Stimulated activated naive CD4-positive, alpha-beta T cell (primary cell): ENCODE results near the gene USP54.

Experiments
- DNase-seq, 6 experiments: peaks; one replicate each; lab custom pipeline; 2025; lab: John Stamatoyannopoulos, UW

Gene USP54

GRCh38 chr10:73467206-73467605 lies 123.9 kb downstream of the USP54 start:
- no peak for DNase-seq

GRCh38 chr10:73465978-73466726 lies 125.0 kb downstream of the USP54 start:
- DNase-seq, result no peak

DNA sequence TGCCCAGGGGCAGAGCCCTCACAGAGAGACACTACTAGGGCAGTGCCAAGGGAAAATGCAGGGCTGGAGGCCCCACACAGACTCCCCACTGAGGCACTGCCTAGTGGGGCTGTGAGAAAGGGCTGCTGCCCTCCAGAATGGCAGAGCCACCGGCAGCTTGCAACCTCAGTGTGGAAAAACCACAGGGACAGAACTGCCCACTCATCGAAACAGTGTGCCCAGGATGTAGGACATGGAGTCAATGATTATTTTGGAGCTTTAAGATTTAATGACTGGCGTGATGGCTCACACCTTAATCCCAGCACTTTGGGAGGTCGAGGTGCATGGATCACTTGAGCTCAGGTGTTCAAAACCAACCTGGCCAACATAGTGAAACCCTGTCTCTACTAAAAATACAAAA lies 130.2 kb downstream of the USP54 start:
- no peak for DNase-seq

DNA sequence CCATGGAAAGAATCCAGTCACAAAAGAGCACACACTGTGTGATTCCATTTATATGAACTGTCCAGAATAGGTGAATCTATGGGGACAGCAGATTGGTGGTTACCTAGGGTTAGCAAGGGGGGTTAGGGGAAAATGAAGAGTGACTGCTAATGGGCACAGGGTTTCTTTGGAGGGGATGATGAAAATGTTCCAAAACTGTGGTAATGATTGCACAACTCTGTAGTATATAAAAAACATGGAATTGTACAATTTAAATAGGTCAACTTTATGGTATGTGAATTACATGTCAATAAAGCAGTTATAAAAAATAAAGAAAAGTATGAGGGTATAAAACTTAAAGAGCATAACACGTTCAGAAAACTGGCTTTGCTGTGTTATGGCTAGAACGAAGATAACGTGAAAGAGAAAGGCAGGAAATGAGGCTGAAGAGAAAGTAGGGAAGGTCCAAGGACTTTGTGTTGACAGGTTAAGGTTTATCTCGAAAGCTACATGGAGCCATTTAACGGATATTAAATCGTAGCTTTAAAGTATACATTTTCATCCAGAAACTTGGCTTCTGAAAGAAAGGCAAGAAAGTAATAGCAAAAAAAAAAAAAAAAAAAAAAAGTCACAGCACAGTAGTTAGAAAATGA lies 131.3 kb downstream of the USP54 start:
- DNase-seq, result no peak

- no peak for DNase-seq
These were observed 134.8 kb downstream of the USP54 start for GRCh38 chr10:73456187-73456890.

GRCh38 chr10:73449113-73449512 lies 142.0 kb downstream of the USP54 start:
- no peak for DNase-seq

DNA sequence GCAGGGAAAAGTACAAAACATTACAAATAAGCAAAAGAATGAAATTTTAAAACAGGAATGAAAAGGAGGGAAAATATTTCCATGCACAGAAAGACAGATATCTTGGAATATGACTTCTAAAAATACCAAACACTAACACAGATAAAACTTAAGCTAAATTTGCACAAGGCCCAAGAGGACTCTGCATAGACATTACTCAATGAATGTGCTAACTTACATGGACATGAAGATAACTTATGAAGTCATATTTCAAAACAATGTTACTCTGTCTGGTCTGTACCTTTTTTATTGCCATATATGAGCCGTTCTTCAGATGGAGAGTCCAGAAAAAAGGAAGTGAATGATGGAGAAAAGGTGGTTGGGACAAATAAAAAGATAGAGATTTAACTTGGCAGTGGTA lies 142.8 kb downstream of the USP54 start:
- DNase-seq, result no peak
